Activated CD4-positive, alpha-beta T cell treated with anti-CD3 and anti-CD28 coated beads, Interleukin-2, amount 50 U/mL, for 4 hours (primary cell): ENCODE results near the gene CTBS.
"Not testable (repeated sequence)": the region's sequence is repeated elsewhere in the genome, so short reads cannot be mapped to it uniquely, and the experiment has no call there.

Source experiments
- DNase-seq, 2 experiments: peaks; one replicate each; pipeline ENCODE4 v3.0.0-alpha.2; 2020

Gene CTBS

GRCh38 chr1:84573967-84574842 lies at the start of gene CTBS:
Gene CTBS, minus strand, starts transcription at chr1:84574440. Its CDS starts 25 bp downstream, at chr1:84574415.
- peak; percentile 78 to 80 for DNase-seq

GRCh38 chr1:84621553-84621952 lies 47.3 kb upstream of the CTBS start:
- DNase-seq: no peak

GRCh38 chr1:84620720-84621313 lies 46.6 kb upstream of the CTBS start:
- peak; percentile 64 for DNase-seq

- peak; percentile 33 to 48 for DNase-seq
Measured at GRCh38 chr1:84619383-84620102, 45.3 kb upstream of the CTBS start.

GRCh38 chr1:84617349-84617748 lies 43.1 kb upstream of the CTBS start:
- DNase-seq: no peak

GRCh38 chr1:84615790-84616189 lies 41.5 kb upstream of the CTBS start:
- no peak for DNase-seq

- DNase-seq: no peak
Measured at GRCh38 chr1:84613887-84614286, 39.6 kb upstream of the CTBS start.

GRCh38 chr1:84613026-84613425 lies 38.8 kb upstream of the CTBS start:
- no peak for DNase-seq

GRCh38 chr1:84611796-84612195 lies 37.6 kb upstream of the CTBS start:
- no peak for DNase-seq

GRCh38 chr1:84611091-84611490 lies 36.9 kb upstream of the CTBS start:
- no peak for DNase-seq

GRCh38 chr1:84606977-84607376 lies 32.7 kb upstream of the CTBS start:
- no peak for DNase-seq

GRCh38 chr1:84605157-84605556 lies 30.9 kb upstream of the CTBS start:
- DNase-seq: no peak

GRCh38 chr1:84603941-84604830 lies 29.9 kb upstream of the CTBS start:
- no peak for DNase-seq

GRCh38 chr1:84603223-84603622 lies 29.0 kb upstream of the CTBS start:
- no peak for DNase-seq

GRCh38 chr1:84600796-84601195 lies 26.6 kb upstream of the CTBS start:
- DNase-seq: no peak

- DNase-seq: no peak
Measured at GRCh38 chr1:84598846-84599741, 24.9 kb upstream of the CTBS start.

- DNase-seq: no peak
Measured at GRCh38 chr1:84598418-84598817, 24.2 kb upstream of the CTBS start.

GRCh38 chr1:84597011-84597410 lies 22.8 kb upstream of the CTBS start:
- no peak for DNase-seq

- DNase-seq: not testable (repeated sequence)
Measured at GRCh38 chr1:84594959-84595358, 20.7 kb upstream of the CTBS start.

GRCh38 chr1:84587099-84587498 lies 12.9 kb upstream of the CTBS start:
- no peak for DNase-seq

- no peak for DNase-seq
Measured at GRCh38 chr1:84585803-84586202, 11.6 kb upstream of the CTBS start.

- DNase-seq: no peak
Measured at GRCh38 chr1:84584126-84584525, 9.9 kb upstream of the CTBS start.
